GM04503 (cell line): Measurements from ENCODE around the gene TMTC2.
A peak's percentile ranks its signal among the peaks of the same experiment; 100 is the strongest.

Experiments
- DNase-seq: peaks from one replicate; pipeline ENCODE4 v3.0.0-alpha.2; 2012; ENCODE audit warnings: low read depth

Gene TMTC2

DNA sequence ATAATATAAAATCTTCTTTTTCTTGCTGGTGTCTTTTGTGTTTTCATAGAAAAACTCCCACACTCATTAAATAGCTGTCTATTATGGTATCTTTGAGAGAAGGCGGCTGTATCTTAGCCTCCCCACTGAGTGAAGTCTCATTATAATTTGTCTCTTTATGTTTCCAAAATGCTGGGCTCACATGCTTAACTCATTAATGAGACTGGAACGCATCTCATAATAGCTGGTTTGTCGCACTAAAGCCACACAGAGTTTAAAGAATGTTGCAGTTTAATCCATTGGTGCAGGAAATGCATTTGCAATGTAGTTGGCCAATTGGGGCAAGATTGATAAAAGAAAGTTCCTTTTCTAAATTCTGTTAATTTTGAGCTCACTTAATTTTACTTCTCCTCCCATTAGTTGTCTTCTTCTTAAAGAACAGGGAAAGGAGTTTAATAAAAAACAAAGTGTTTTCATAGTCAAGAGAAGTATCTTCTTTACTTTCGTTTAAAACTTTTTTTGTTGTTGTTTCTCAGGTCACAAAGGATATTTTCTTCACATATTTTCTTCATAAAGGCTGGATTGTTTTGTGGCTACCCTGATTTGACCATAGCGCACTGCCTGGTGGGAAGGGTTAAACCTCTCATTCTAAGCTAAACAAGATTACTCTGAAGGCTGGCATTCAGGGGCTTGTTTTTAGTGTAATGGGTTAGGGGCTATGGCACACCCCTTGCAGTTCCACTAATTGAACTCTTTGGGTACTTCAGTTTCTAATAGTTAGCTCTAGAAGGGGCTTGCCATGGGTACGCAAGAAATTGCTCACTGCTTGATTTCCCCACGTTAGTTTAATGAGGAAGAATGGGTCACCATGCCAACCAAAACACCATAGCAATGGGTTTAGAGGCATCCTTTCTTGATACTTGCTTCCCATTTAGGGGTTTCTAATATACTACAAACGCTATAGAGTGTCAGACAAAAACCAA is 197.0 kb downstream of the TMTC2 start:
- no peak for DNase-seq

DNA sequence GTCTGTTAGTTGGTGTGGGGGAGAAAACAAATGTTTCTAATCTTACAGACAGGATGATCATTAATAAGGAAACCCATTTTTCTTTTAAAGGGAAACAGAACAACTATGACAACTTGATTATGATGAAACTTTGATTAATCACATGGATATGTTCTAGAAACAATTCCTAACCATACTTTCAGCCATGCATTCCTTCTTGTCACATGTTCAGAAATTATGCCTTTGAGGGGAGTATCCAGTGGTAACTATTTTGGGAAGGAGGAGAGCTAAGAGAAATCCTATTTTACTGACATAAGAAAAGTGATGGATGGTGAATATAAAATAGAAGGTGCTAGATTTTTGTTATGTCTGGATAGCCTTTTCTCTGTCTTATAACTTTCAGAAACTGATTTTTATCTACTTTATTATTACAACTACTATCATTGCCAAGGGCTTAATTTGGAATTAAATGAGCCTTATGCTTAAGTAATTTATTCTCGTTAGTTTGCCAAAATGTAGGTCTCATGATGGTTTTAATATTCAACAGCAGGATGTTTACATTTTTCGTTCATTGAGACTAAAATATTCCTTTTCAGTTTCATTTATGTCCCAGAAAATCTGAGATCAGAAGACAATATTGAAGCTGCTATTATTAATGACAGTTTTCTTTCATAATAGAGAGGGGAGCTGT is 200.1 kb downstream of the TMTC2 start:
- no peak for DNase-seq

DNA sequence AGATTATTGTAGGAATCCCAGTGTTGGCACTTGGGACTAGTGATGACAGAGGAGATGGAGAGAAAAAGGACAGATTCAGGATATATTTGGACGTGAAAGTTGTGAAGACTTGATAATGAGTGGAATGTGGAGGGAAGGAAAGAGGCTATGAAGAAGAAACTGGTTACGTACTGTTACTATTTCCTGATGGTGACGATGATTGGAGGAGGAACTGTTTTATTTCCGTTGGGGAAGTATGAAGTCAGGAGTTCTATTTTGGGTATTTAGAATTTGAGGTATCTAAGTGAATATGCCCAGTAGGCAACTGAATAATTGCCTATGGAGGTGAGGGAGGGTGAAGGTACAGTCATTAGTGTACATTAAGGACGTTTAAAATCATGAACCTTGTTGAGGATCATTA is 207.2 kb downstream of the TMTC2 start:
- no peak for DNase-seq

DNA sequence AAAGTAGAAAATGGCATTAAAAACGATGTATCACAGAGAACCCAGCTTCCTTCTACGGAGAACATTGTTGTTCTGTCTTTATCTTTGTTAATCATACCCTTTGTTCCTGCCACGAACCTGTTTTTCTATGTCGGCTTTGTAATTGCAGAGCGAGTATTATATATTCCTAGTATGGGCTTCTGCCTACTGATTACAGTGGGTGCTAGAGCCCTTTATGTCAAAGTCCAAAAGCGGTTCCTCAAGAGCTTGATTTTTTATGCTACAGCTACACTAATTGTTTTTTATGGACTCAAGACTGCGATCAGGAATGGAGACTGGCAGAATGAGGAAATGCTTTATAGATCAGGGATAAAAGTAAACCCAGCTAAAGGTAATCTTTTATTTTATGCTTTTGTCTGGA is 209.6 kb downstream of the TMTC2 start:
- DNase-seq = no peak

DNA sequence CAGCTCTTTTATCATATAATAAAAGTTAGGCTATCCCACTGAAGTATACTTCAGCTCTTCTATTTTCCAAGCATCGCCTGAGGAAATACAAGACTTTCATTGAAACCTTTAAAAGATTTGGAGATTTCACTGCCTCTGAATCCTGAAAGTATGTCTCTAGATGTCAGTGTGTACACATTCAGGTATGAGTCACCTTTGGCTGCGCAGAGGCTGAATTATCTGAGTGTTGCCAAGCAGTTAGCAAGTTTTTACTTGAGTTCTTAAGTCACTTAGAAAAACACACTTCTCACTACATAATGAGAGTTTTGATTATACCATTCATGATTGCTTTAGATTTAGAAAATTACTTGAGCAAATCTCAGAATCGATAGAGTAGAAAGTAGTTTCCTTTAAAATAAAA is 210.3 kb downstream of the TMTC2 start:
- DNase-seq = no peak

DNA sequence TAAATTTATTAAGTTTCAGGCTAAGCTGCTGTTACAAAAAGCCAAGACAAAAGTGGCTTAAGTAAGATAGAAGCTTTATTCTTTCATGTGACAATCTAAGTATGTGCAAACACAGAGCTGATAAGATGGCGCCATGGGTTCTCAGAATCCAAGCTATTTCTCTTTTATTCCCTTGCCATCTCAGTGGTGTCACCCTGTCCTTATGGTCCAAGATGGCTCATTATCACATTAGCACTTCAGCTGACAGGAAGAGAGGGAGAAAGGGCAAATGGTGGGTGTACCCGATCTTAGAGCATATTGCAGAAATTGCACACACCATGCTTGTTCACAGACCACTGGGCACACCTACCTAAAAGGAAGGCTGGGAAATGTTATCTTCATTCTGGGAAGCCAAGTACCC is 211.7 kb downstream of the TMTC2 start:
- DNase-seq = no peak

DNA sequence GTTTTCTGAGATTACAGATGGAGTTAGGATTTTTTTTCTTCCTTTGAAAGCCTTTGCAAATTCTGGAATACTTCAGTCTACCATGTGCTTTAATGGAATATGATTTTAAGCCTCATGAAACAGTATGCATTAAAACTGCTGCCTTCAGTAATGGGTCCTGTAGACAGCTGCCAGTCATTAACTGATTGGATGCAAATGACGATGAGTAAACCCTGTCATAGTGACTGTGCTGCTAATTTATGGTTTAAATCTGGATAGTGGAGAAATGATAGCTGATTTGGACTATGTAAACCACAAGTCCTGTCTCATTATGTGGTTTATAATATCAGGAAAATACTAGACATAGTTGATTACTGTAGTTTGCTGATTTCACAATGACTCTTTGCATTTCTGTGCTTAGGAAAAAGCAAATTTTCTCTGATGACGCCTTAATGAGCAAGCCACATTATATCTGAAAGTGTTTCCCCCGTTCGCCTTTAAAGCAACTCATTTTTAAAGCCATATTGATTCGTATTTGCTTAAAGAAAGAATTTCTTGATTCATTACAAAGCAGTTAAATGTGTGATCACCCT is 217.6 kb downstream of the TMTC2 start:
- DNase-seq = peak; percentile 10

DNA sequence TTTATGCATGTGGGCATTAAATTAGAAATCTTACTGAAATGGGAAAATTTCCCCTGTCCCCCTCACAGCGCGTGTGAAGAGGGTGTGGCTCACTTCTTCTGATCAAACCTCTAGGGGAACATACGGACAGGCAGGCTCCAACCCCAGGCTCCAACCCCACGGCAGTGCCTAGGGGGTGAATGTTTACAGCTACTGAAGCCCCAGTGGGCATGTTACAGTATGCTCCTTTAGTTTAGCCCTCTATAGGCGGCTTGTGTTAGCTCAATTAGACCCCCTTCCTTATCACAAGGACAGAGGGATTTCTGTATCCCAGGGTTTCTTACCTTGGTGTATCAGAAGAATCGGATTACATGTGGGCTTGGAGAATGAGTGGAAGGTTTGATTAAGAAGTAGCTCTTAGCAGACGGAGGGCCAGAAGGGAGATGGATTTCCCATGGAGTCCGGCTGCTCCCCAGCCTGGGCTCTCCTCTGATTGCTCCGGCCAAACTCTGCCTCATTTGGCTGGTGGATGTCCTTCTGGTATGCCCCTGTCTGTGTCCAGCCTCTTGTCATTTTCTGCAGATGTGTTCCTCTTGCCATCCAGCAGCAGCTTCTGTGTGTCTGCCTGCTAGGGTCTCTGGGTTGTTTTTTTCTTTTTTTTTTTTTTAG is 223.7 kb downstream of the TMTC2 start:
- no peak for DNase-seq

DNA sequence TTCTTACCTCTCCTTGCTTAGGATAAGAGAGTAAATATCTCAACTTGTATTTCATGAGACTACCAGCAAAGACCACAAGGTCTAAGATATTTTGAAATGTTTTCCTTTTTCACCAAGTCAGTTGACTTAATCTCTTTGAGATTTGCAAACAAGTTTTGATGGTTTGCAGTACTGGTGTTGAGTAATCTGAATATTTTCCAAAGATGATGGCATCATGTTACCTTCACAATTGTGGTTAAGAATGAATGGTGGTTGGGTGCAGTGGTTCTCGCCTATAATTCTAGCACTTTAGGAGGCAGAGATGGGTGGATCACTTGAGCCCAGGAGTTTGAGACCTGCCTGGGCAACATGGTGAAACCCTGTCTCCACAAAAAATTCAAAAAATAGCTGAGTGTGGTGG is 225.7 kb downstream of the TMTC2 start:
- DNase-seq = peak; percentile 10

DNA sequence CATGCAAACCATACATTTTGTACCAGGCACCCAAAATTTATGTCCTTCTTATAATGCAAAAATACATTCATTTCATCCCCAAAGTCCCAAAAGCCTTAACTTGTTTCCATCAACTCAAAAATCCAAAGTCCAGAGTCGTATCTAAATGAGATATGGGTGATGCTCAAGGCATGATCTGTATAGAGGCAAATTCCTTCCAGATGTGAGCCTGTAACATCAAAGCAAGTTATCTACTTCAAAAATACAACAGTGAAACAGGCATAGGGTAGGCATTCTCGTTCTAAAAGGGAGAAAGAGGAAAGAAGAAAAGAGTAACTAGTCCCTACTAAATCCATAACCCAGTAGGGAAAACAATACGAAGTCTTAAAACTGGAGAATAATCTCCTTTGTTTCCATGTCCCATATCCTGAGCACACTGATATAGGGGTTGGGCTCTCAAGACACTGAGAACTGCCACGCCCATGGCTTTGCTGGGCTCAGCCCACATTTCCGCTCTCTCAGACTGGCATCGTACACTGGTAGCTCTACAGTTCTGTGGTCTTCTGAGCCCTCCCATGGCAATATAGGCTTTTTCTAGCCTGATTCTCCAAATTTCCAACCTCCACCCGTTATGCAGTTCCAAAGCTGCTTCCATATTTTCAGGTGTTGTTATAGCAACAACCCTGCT is 232.8 kb downstream of the TMTC2 start:
- no peak for DNase-seq

DNA sequence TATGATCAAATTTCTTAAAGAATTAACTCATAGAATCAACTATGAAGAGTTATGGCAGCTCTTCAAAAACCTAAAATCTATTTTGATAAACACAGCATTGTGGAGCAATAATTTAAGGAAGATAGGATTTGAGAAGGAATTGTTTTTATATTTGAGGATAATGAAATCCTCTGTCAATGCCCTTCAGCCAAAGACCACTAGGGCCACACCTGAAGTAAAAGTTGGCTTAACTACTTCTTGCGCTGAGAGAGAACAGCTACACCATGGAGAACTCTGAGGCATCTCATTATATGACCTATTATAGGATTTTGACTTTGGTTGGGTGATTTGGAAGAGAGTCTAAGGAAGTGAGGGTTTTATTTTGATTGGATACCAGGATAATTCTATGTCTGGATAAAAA is 237.2 kb downstream of the TMTC2 start:
- DNase-seq = no peak

DNA sequence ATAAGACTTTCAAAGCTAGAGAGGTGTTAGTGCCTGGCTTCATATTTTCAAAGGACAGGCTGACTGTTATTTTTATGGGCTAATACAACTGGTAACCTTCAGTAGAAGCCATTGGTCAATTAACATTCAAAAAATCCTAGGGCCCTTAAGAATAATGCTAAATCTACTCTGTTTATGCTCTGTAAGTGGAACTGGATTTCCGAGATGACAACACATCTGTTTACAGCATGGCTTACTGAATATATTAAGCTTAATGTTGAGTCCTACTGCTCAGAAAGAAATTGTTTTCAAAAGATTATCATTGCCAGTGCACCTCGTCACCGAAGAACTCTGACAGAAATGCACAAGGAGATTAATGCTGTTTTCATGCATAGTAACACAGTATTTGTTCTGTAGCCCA is 239.9 kb downstream of the TMTC2 start:
- no peak for DNase-seq

DNA sequence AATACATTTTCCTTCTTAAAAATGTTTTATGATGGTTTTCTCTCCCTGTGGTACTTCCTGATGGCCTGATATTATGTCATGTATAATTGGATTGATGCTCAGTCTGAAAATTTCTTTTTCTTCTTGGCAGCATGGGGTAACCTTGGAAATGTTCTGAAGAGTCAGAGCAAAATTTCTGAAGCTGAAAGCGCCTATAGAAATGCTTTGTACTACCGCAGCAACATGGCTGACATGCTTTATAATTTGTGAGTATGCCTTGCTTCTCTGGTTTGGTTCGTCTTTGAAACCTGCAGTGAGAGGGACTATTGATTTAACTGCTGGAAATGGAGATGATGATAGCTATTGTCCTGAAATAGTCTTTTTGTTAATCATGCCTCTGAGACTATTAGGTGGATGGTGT is 243.6 kb downstream of the TMTC2 start:
- DNase-seq = no peak

DNA sequence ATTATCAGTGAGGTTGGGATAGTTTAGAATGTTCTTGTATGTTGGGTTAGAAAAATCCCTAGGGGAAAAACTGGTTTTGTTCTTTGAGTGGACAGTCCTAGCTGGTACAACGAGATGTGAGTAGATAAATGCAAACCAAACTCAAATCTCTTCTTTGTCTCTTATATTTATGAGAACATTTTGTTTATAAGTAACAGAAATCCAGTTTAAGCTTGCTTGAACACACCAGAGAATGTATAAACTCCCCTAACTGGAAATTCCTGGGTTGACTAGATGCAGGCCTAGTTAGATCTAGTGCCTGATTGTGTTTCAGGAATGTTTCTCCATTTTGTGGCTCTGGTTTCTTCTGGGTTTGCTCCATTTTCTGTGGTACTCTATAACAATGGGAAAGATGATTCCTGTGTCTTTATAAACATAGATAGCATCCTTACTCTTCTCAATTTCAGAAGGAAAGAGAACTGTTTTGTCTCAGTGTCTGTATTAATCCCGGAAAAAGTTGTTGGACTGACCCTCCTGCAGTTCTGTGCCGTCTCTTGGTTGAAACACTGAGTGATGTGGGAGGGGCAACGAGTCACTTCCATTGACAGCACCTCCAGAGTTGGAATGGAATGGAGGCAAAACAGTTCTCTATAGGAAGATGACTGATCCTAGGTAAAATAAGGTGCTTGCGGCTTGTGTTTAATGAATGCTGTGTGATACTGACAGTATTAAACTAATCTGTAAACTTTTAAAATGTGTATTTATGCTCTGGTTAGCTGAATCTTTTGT is 244.8 kb downstream of the TMTC2 start:
- DNase-seq = no peak

DNA sequence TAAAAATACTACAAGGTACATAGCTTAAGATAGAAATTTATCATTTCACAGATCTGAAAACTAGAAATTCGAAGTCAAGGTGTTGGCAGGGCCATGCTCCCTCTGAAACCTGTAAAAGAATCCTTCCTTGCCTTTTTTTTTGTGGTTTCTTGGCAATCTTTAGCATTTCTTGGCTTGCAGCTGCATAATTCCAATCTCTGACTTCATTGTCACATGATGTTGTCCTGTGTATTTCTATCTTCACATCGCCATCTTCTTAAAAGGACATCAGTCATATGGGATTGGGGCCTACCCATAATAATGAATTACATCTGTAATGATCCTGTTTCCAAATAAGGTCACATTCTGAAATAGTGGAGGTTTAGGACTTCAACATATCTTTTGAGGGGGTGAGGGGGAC is 250.4 kb downstream of the TMTC2 start:
- DNase-seq = no peak

DNA sequence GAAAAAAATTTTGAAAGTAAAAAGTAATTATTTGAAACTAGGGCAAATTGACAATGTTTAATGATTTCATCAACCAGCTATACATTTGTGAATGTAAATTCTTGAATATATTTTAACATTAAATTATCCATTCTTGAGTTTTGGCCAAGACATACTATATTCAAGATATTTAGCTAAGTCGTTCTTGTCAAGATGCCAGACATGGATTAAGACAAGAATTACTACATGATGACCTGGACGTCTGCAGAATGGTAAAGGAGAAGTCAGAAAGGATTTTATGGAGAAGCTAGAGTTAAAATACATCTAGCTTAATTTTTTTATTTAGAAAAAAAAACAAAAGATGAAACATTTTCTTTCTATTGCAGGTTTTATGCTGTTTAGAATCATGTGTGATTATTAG is 255.8 kb downstream of the TMTC2 start:
- no peak for DNase-seq

DNA sequence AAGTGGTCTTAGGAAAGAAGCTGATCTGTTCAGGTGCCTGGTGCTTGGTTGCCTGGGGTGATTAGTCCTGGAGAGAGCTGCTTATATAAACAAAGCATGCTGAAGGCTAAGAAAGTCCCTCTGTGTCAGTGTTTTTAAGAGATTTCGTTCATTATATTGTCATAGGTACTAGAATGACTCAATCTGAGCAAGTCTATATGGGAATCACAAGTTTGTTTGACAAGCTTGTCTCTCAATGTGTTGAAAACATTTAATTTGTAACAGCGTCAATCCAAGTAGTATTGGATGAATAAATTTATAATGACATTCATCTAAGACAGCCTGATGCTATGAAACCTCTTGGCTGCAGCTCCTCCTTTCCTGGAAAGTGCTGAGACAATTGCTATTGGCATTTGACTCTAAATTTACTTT is 256.3 kb downstream of the TMTC2 start:
- DNase-seq = no peak

DNA sequence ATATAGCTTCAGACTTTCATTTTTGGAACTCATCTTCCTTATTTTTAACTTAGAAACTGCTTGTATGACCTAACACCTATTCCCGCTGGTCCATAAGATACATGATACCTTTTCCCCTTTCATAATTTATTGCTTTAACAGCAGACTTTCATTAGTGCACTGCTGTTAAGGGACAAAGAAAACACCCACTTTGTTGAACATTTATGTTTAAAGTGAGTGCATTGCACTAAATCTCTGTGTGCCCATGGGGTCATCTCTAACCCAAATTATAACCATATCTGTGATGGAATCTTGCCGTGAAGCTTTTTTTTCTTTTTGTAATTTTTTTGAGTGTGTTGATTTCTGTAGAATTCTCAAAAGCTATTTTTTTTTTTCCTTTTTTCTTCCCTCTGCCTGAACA is 261.8 kb downstream of the TMTC2 start:
- DNase-seq = no peak

DNA sequence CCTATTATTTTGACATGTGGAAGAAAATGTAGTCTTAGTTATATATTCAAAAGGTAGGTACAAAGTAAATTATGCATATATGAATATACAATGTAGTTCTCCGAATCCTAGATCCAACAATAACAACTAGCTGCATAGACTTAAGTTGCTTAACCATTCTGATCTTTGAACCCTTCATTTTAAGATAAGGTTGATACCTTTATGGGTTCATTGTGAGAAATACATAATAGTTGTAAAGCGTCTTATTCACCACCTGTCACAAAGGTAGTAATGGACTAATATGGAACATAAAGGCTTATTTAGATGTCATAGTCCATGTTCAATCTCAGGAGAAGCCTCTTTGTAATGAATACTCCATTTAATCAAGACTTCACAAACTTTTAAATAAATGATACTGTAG is 263.6 kb downstream of the TMTC2 start:
- DNase-seq = no peak

DNA sequence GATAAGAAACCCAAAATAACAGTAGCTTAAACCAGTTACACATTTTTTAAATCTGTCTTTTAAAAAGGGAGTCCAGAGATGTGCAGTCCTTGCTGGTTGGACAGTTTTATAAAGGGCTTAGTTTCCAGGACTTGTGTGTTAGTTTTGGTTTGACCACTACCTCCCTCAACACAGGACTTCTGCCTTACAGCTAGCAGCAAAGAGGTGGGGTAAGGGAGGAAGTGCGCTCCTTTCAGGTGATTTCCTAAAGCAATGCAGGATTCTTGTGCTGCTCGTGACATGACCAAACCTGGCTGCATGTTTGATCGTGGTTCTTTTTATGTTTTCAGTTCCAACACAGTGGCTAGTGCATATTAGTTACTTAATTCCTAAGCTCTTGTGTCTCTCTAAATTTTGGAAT is 266.2 kb downstream of the TMTC2 start:
- no peak for DNase-seq

DNA sequence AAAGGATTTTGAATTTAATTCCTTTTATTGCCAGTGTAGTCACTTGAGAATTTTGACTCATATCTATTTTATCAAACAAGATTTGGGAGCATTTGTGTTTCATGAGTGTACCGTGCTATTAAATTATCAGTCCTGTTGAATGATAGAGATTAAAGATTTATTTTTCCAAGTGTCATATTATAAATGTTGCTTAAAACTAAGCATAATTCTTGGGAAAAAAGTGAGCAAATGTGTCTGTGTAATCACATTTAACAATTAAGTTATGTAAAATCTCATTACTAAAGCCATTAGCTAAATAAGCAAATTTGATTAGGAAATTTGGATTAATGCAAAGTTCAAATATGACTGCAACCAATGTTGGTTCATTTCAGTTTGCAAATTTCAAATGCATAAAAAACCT is 266.7 kb downstream of the TMTC2 start:
- no peak for DNase-seq
